HL-60/S4 (cell line): ENCODE data around the gene HYI.
"Not testable (repeated sequence)": the region's sequence is repeated elsewhere in the genome, so short reads cannot be mapped to it uniquely, and the experiment has no call there.

Experiments used
- in situ Hi-C: fragments of 300-500 bp; cut with MboI; formaldehyde crosslinking; loops from 2 replicates; pipeline ENCODE4 v1.14.3; 2022; ENCODE audit warnings: low sequenced_read_pairs

The HYI gene

DNA sequence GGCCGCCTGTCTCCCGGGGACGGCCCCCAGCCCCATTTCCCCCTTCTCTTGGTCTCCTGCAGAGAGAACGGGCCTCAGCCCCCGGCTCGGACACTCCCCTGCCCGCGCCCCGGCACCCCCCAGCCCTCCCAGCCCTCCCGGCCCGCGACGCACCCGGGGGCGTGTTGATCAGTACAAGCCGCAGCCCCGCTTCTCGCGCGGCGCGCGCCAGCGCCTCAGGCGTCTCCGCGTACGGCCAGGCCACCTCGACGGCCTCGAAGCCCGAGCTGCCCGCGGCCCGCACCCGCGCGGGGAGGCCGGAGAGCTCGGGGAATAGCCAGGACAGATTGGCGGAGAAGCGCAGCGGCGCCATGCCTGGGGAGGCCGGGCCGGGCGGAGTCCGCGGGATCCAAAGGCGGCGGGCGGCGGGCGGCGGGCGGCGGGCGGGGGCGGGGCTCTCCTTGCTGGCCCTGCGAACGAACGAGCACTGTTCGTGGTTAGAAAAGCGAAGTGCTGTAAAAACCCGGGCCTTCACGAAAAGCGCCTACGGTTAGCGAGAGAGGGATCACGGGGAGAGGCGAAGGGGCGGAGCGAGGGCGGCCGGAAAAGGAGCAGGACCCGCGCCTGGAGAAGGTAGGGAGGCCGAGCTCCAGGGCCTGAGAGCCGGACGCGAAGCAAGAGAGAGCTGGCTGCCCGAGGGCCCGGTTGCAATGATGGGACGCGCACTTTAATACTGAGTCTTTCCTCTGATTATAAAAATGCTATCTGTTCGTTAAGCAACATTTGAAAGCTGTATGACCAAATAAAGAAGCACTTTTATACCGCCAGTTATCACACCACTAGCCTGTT, at the start of gene HYI:
HYI (minus strand) TSS at position 490 of the 828 bp plus-strand sequence; CDS start at position 352, 138 bp downstream.
- in situ Hi-C loops: no loop called here

DNA sequence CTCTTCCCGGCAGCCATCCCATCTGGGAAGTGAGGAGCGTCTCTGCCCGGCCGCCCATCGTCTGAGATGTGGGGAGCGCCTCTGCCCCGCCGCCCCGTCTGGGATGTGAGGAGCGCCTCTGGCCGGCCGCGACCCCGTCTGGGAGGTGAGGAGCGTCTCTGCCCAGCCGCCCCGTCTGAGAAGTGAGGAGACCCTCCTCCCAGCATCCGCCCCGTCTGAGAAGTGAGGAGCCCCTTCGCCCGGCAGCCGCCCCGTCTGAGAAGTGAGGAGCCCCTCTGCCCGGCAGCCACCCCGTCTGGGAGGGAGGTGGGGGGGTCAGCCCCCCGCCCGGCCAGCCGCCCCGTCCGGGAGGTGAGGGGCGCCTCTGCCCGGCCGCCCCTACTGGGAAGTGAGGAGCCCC, 48.1 kb upstream of the HYI start:
- in situ Hi-C loops: not testable (repeated sequence)

DNA sequence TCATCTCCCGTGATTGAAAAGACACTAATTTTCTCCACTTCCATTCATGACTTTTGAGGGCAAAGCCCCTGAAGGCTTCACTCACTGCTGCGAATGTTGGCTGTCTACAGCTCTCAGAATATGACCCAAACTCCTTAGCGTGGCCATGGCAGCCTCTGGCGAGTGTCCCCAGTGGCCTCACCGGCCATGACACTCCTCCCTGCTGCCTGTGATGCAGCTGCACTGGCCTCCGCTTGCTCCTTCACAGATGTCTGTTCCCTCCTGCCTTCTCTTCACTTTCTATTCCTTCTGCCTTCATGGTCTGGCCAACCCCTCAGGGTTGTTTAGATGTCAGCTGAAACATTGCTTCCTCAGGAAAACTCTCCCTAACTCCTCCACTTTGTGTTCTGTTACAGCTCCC, 46.2 kb upstream of the HYI start:
- in situ Hi-C loops: no loop called here

- in situ Hi-C loops: no loop called here
Observed at GRCh38 chr1:43495204-43495603, 41.5 kb upstream of the HYI start.

DNA sequence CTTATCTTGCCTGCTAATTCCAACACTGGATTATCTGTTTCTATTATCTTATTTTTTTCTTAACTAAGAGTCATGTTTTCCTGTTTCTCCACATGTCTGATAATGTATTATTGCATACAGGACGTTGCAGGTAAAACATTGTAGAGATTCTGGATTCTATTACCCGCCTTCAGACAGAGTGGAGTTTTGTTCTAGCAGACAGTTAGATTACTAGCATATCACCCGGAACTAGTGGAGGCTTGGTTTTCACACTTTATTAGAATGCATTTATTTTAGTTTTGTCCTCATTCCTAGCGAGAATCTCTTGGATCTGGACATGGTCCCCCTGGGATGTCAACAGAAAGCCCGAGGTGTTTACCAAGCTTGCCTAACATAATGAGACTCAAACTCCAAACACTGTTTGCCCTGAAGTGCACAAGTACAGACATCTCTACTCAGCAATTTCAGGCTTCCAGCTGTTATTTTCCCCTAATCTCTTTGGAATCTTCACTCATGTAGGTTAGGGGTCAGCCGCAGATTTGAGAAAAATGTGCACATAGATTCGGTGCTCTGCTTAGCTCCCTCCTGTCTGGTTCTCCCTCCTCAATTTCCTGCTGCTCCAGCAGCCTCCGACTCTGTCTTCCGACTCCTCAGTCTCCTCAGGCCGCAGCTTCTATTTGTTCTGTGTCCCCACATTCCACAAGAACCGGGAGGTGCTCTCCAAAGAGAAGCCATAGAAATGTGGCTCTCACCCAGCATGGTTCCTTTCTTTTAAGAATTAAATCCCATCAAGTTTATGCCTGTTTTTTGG, 40.1 kb upstream of the HYI start:
- in situ Hi-C loops: no loop called here

DNA sequence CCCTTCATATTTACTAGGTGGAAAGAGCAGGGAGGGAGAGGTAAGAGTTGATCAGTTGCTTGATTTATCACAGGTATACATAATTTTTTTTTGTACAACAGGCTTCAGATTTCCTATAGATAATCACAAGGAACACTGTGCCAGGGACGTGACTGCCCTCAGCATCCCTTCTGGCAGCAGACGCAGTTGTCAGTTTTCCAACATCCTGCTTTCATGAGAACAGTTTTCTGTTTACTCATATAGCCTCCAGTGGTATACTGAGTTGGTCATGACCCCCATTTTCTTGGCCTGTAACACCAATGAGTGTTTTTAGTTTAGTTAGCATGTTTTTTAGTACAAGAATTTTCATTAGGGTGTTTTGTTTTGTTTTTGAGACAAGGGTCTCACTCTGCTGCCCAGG, 39.1 kb upstream of the HYI start:
- in situ Hi-C loops: no loop called here

DNA sequence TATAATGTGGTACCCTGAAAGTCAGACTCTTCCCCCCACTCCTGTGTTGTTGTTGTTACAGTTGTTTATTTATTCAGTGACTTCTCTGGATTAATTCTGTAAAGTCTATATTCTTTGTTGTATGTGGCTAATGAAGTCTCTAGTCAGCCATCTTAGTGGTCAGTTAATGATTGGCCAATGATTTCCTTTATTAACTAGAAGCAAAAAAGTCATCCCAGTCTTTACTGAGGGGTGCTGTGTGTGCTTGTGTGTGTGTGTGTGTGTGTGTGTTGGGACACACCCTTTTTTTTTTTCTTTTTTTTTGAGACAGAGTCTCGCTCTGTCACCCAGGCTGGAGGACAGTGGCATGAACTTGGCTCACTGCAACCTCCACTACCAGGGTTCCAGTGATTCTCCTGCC, 37.3 kb upstream of the HYI start:
- in situ Hi-C loops: no loop called here

GRCh38 chr1:43488165-43488564, 34.4 kb upstream of the HYI start:
- in situ Hi-C loops: no loop called here

DNA sequence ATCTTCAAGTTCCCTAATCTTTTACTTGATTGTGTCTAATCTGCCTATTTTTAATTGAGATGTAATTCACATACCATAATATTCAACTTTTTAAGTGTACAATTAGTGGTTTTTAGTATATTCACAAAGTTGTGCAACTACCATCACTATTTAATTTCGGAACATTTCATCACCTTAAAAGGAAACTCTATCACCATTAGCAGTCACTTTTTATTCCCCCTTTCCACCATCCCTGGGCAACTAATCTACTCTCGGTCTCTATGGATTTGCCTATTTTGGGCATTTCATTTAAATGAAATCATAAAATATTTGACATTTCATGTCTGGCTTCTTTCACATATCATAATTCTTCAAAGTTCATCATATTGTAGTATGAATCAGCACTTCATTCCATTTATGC, 30.6 kb upstream of the HYI start:
- in situ Hi-C loops: no loop called here

DNA sequence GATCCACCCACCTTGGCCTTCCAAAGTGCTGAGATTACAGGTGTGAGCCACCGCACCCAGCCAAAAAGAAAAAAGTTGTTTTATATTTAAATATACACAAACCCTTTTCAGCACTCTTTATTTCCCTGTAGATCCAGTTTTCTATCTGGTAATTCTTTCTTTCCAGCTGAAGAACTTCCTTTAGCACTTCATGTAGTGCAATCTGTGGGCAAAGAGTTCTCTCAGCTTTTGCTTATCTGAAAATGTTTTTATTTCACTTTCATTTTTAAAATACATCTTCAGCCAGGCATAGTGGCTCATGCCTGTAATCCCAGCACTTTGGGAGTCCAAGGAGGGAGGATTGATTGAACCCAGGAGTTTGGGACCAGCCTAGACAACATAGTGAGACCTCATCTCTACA, 28.5 kb upstream of the HYI start:
- in situ Hi-C loops: no loop called here

DNA sequence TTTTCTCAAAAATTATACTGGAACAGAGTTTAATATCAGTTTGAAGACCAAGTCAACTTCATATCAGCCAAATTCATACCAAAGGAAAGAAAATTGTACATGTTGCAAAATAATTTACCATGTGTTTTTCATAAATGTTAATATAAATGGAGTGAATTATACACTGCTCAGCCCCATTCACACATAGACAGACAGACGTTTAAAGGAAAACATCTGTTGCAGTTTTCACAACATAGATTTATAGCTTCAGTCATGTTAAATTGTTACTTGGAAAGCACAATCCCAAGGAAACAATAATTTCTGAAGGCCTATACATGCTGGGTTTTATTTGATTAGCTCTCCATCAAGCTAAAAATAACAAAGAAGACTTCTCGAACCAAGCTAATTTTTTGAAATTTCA, 27.8 kb upstream of the HYI start:
- in situ Hi-C loops: no loop called here

- in situ Hi-C loops: no loop called here
Observed at GRCh38 chr1:43479414-43479813, 25.7 kb upstream of the HYI start.

- in situ Hi-C loops: no loop called here
Observed at GRCh38 chr1:43477716-43478115, 24.0 kb upstream of the HYI start.

GRCh38 chr1:43475611-43476401, 22.1 kb upstream of the HYI start:
- in situ Hi-C loops: not testable (repeated sequence)

DNA sequence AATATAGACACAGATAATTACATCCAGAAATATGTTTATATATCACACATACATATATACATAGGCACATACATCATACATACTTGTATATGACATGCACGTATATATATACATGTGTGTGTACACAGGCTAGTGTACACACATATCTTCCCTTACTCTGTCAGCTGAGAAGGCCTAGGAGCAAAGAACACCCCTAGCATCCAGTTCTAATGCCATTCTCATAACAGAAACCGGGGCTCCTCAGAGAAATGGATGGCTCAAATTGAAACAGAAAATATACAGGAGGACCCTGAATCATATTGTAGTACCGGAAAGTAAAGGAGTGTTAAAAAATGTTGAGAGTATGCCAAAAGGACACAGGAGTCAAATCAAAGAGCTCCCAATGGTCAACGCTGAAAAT, 19.7 kb upstream of the HYI start:
- in situ Hi-C loops: no loop called here

- in situ Hi-C loops: not testable (repeated sequence)
Observed at GRCh38 chr1:43472463-43473151, 18.9 kb upstream of the HYI start.

GRCh38 chr1:43472087-43472462, 18.3 kb upstream of the HYI start:
- in situ Hi-C loops: no loop called here

DNA sequence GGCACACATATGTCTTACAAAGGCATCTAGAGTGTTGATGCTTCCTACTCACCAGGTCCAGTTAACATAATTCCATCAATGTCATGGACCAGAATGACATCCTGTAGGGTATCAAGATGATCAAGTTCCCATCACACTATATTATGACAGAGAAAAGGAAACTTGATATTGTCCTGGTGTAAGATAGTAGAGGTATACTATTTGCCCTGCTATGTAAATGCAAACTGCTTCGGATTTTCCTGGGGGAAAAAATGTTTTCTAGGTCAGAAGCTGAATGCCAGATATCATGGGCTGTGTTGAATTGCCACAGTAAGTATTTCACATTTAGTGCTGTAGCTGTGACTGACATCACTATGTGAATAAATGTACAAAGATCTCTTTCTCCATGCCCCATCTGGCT, 16.2 kb upstream of the HYI start:
- in situ Hi-C loops: no loop called here

DNA sequence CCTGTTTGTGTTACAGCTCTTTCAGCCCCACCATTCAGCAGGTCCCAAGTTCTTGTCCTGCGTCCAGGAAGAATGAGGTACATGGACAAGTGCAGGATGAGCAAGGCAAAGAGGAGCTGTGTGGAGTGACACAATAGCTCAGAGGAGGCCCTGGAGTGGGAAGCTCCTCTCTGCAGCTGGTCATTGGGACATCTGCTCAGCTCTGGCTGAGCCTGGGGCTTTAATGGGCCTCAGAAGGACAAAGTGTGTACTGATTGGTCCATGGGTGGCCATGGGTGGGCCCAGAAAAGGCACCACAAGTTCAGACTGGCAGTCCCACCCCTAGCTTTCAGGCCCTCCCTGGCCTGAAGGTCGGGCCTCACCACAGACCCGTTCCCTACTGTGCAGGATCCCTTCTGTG, 14.7 kb upstream of the HYI start:
- in situ Hi-C loops: no loop called here

- in situ Hi-C loops: no loop called here
Observed at GRCh38 chr1:43466403-43466802, 12.7 kb upstream of the HYI start.

- in situ Hi-C loops: no loop called here
Observed at GRCh38 chr1:43465505-43466067, 11.9 kb upstream of the HYI start.
